Body of pancreas (tissue), 4 donors: ENCODE measurements around the gene CXCL11. TPM values are rescaled to one million over a fixed set of nuclear protein-coding genes. Genes with fewer than 3 reads are reported as not detected.
A peak's percentile ranks its signal among the peaks of the same experiment; 100 is the strongest.

Experiments
- ATAC-seq: fragments of 150-250 bp; one replicate; pipeline ENCODE4 v1.9.1; 2016
- DNase-seq, 4 donors: peaks; one replicate each; pipeline ENCODE4 v3.0.0-alpha.2; 2019
- H3K27ac ChIP-seq, 4 donors: fragments of 200-600 bp; sonication (generic); 1 replicate in 3 of 4; 2 replicates in 1 of 4; pipeline versions ENCODE4 v1.5.1 to v1.6.1; 2016 to 2019; ENCODE audit warnings: mild to moderate bottlenecking in 1 of 4, mixed read lengths in 1 of 4, moderate library complexity in 1 of 4
- H3K27me3 ChIP-seq, 2 donors: fragments of 200-600 bp; sonication (generic); one replicate each; pipeline ENCODE4 v1.6.0; 2016; ENCODE audit warnings: mild to moderate bottlenecking in 1 of 2
- H3K36me3 ChIP-seq, 2 donors: fragments of 200-600 bp; sonication (generic); replicated peaks in 1 of 2; 2 replicates each; pipeline ENCODE4 v1.5.1; 2016; ENCODE audit warnings: low read depth in 2 of 2; ENCODE audit not compliant: insufficient read depth in 1 of 2
- H3K4me1 ChIP-seq: fragments of 200-600 bp; sonication (generic); one replicate; pipeline ENCODE4 v1.6.0; 2016
- H3K4me3 ChIP-seq, 2 donors: fragments of 200-600 bp; sonication (generic); 1 replicate in 1 of 2; 2 replicates in 1 of 2; pipeline ENCODE4 v1.5.1; 2016 to 2019
- H3K9me3 ChIP-seq, 3 donors: fragments of 200-600 bp; sonication (generic); 1 replicate in 2 of 3; 2 replicates in 1 of 3; pipeline ENCODE4 v1.5.1; 2016
- CTCF ChIP-seq, 7 experiments: fragments of 450-650 bp in 4 of 7; fragments of 200-600 bp in 3 of 7; sonication (generic) in 3 of 7; IDR thresholded peaks; one replicate each; pipeline ENCODE4 v1.5.1; 2016 to 2019; ENCODE audit warnings: antibody characterized with exemption in 7 of 7
- POLR2A ChIP-seq, 3 donors: fragments of 450-650 bp; IDR thresholded peaks; one replicate each; pipeline ENCODE4 v1.6.1; 2016; ENCODE audit warnings: antibody characterized with exemption in 3 of 3, mild to moderate bottlenecking in 2 of 3
- WGBS, 2 donors: methylation state at CpG; one replicate each; pipeline ENCODE4 v1.1.5; 2017; 5-methylcytosine and 5-hydroxymethylcytosine counted together
- intact Hi-C: fragments of 100-400 bp; cut with DNase I; formaldehyde crosslinking; loops from one replicate; pipeline ENCODE4 v1.15.1; 2023
- total RNA-seq, 2 donors: library from RNA; depleted of rRNA; stranded (reverse); fragments of >200 nt; gene quantifications; one replicate each; pipeline ENCODE4 v1.1.0, GENCODE V29; 2016

The CXCL11 gene
- total RNA-seq, 2 donors from 2014 or later: 0.52 TPM; not detected in 1

GRCh38 chr4:76017056-76017686, 18.7 kb downstream of the CXCL11 start:
- Histone ChIP-seq H3K27me3 (no peaks in the 10 kb centered on the region), H3K4me3 (no peak overlapping the region), H3K4me1 (peaks cover 26% of the 10 kb centered on the region), H3K27ac (peak overlapping the region in 3 of 4 donors; percentile 47 to 66 (median 61)), H3K9me3 (no peaks in the 10 kb centered on the region), H3K36me3 (no peaks in the 10 kb centered on the region)
- TF ChIP-seq POLR2A (IDR thresholded peaks at IDR 0.05) (no peak), CTCF (IDR thresholded peaks at IDR 0.05) (no peak)
- no peak for DNase-seq
- intact Hi-C loops: no loop called here
- ATAC-seq: no peak
- 94 to 95% methylated on average over 3 of the region's 3 CpGs for WGBS, 2 donors

- peak; percentile 81 to 91 (median 89) for DNase-seq
- peak overlapping the region in 3 of 4 donors; percentile 47 to 66 (median 61) for H3K27ac ChIP-seq
- 39 to 52% methylated on average over 2 of the region's 2 CpGs for WGBS, 2 donors
- TF ChIP-seq CTCF (IDR thresholded peaks at IDR 0.05): no peak
- no peak for TF ChIP-seq POLR2A (IDR thresholded peaks at IDR 0.05)
- ATAC-seq: peak; percentile 98
- H3K4me1 ChIP-seq: peaks cover 26% of the 10 kb centered on the region
- no peak overlapping the region for H3K4me3 ChIP-seq
- intact Hi-C loops: no loop called here
- no peaks in the 10 kb centered on the region for H3K9me3 ChIP-seq
- no peaks in the 10 kb centered on the region for H3K27me3 ChIP-seq
- H3K36me3 ChIP-seq: no peaks in the 10 kb centered on the region
These were observed 19.5 kb downstream of the CXCL11 start for GRCh38 chr4:76016393-76016792.

- TF ChIP-seq CTCF (IDR thresholded peaks at IDR 0.05) (no peak), POLR2A (IDR thresholded peaks at IDR 0.05) (no peak)
- DNase-seq (no peak), ATAC-seq (no peak)
- intact Hi-C loops: no loop called here
- Histone ChIP-seq H3K27ac (peak overlapping the region in 1 of 4 donors; percentile 30), H3K27me3 (no peaks in the 10 kb centered on the region), H3K36me3 (no peaks in the 10 kb centered on the region), H3K4me1 (peaks cover 26% of the 10 kb centered on the region), H3K4me3 (no peak overlapping the region), H3K9me3 (no peaks in the 10 kb centered on the region)
- 0 to 11% methylated on average over 1 of the region's 1 CpG for WGBS, 2 donors
These were observed 22.3 kb downstream of the CXCL11 start for GRCh38 chr4:76013540-76013939.

- no peak for TF ChIP-seq POLR2A (IDR thresholded peaks at IDR 0.05)
- TF ChIP-seq CTCF (IDR thresholded peaks at IDR 0.05): no peak
- H3K4me3 ChIP-seq: no peak overlapping the region
These were observed 23.5 kb downstream of the CXCL11 start for GRCh38 chr4:76012388-76012801.

More at GRCh38 chr4:76012388-76012801, 23.5 kb downstream of the CXCL11 start:
- intact Hi-C loops: no loop called here
- 67 to 75% methylated on average over 1 of the region's 1 CpG for WGBS, 2 donors
- H3K36me3 ChIP-seq: no peaks in the 10 kb centered on the region
- H3K4me1 ChIP-seq: peaks cover 26% of the 10 kb centered on the region
- H3K9me3 ChIP-seq: no peaks in the 10 kb centered on the region
- H3K27ac ChIP-seq: no peak overlapping the region
- no peak for ATAC-seq
- DNase-seq: no peak
- H3K27me3 ChIP-seq: no peaks in the 10 kb centered on the region
